ENCODE results near the gene KLRC3. TPM values are rescaled to one million over a fixed set of nuclear protein-coding genes. Genes with fewer than 3 reads are reported as not detected.
A peak's percentile ranks its signal among the peaks of the same experiment; 100 is the strongest.

KLRC3 gene
- total RNA-seq, 1 donor from 2014 or later = not detected

DNA sequence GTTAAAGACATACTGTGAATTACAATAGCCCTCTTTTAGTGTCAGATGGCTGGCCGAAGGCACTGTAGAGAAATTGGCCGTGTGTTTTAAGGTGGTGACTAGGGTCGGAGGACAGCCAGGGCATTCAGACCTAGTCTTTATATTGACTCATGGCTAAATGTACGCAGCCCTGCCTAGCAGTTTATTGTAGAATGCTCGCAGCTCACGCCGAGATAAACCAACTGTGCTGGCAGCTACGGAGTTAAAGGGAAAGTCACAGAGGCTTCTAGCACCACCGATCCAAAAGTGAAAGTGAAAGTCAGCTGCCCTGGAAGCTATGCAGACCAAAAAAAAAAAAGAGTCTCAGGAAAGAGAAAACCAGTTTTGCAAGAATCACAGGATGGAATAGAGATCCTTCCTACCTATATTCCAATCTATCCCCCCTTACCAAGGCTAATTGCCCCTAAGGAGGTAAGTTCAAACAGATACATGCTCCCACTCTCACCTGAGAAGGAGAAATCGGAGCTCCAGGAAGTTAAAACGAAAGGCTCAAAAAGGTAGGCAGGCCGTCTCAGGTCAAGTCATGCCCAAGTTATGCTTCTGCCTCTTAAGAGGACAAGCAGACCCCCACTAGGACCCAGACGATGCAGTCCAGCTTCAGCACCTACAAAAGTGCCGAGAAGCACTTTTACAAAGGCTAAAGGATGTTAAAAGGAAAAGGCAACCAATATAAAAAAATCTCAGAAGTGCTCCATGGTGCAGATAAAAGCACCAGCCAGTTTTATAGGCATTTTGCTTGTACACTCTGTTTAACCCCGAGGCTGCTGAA, 55.4 kb downstream of the KLRC3 start:
- Histone ChIP-seq H3K27me3 (no peaks in the 10 kb centered on the region), H3K27ac (peak overlapping the region; percentile 98), H3K9me3 (no peaks in the 10 kb centered on the region), H3K36me3 (no peaks in the 10 kb centered on the region), H3K4me1 (peaks cover 39% of the 10 kb centered on the region), H3K4me3 (peak overlapping the region; percentile 61 to 65)
- no peak for DNase-seq (ENCODE audit: extremely low spot score in 2 of 2)
- intact Hi-C loops (cut with DNase I) = no loop called here
- TF ChIP-seq, protein P1, sequence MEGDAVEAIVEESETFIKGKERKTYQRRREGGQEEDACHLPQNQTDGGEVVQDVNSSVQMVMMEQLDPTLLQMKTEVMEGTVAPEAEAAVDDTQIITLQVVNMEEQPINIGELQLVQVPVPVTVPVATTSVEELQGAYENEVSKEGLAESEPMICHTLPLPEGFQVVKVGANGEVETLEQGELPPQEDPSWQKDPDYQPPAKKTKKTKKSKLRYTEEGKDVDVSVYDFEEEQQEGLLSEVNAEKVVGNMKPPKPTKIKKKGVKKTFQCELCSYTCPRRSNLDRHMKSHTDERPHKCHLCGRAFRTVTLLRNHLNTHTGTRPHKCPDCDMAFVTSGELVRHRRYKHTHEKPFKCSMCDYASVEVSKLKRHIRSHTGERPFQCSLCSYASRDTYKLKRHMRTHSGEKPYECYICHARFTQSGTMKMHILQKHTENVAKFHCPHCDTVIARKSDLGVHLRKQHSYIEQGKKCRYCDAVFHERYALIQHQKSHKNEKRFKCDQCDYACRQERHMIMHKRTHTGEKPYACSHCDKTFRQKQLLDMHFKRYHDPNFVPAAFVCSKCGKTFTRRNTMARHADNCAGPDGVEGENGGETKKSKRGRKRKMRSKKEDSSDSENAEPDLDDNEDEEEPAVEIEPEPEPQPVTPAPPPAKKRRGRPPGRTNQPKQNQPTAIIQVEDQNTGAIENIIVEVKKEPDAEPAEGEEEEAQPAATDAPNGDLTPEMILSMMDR (IDR thresholded peaks at IDR 0.05) = no peak
- TF ChIP-seq POLR2A (IDR thresholded peaks at IDR 0.05) = no peak
- TF ChIP-seq POLR2AphosphoS5 (IDR thresholded peaks at IDR 0.05; ENCODE audit: insufficient read depth in 1 of 2, low read depth in 1 of 2) = peak in 1 of 2 donors; percentile 89

DNA sequence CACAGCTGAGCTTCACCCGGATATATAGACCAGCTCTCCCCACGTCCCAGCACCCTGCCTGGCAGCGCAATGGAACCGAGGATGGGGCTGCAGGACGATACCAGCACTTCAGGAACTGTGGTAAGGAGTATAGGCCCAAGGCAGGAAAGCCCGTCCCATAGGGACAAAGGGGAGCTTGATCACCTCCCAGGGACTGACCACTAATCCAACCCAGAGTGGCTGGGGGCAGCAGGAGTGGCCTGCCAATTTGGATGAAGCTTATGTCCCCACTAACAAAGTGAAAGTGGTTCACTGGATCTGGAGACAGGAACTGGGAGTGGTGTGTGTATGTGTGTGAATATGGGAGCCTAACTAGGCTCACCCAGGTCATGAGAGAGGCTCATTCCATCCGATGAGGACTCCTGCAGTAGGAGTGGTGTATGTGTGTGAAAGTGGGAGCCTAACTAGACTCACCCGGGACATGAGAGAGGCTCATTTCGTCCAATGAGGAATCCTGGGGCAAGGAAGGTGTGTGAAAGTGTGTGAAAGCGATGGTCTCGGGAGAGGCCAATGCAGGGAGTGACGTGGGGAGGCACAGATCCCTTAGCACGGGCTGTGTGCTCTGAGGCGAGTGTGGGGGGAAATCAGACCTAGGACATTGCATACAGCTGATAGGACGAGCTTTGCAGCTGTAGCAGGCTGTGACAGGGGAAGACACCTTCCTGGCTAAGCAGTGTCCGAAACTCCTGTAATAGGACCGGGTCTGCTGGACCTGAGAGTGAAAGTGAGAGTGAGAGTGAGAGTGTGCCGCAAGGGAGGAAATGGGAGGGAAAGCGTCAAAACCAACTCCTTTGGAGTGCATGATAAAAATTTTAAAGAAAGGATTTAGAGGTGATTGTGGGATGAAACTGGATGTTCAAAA, 56.2 kb downstream of the KLRC3 start:
- Histone ChIP-seq H3K27ac (peak overlapping the region; percentile 98), H3K27me3 (no peaks in the 10 kb centered on the region), H3K36me3 (no peaks in the 10 kb centered on the region), H3K9me3 (no peaks in the 10 kb centered on the region), H3K4me1 (peaks cover 32% of the 10 kb centered on the region), H3K4me3 (peak overlapping the region; percentile 61 to 65)
- TF ChIP-seq POLR2AphosphoS5 (IDR thresholded peaks at IDR 0.05; ENCODE audit: insufficient read depth in 1 of 2, low read depth in 1 of 2) = peak in 1 of 2 donors; percentile 44
- TF ChIP-seq, protein P1 (IDR thresholded peaks at IDR 0.05) = no peak
- no peak for TF ChIP-seq POLR2A (IDR thresholded peaks at IDR 0.05)
- DNase-seq (ENCODE audit: extremely low spot score in 2 of 2) = no peak
- intact Hi-C loops (cut with DNase I) = no loop called here

DNA sequence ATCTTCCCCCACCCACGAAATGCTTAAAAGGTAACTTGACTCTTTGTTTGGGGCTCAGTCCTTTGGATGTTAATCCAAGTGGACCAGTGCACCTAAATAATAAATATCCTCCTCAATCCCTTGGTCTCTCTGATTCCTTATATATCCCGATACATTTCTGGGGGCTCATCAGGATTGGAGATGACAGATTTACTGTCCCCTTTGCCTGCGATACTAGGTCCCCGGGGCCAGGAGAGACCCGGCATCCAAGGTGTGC, 56.8 kb downstream of the KLRC3 start:
- peak overlapping the region; percentile 61 to 65 for H3K4me3 ChIP-seq
- H3K9me3 ChIP-seq = no peaks in the 10 kb centered on the region
- no peaks in the 10 kb centered on the region for H3K36me3 ChIP-seq
- peaks cover 32% of the 10 kb centered on the region for H3K4me1 ChIP-seq
- intact Hi-C loops (cut with DNase I) = no loop called here
- H3K27ac ChIP-seq = peak overlapping the region; percentile 98
- no peak for DNase-seq (ENCODE audit: extremely low spot score in 2 of 2)
- no peaks in the 10 kb centered on the region for H3K27me3 ChIP-seq
- no peak for TF ChIP-seq POLR2AphosphoS5 (IDR thresholded peaks at IDR 0.05; ENCODE audit: insufficient read depth in 1 of 2, low read depth in 1 of 2)
- TF ChIP-seq, protein P1 (IDR thresholded peaks at IDR 0.05) = no peak
- TF ChIP-seq POLR2A (IDR thresholded peaks at IDR 0.05) = no peak

DNA sequence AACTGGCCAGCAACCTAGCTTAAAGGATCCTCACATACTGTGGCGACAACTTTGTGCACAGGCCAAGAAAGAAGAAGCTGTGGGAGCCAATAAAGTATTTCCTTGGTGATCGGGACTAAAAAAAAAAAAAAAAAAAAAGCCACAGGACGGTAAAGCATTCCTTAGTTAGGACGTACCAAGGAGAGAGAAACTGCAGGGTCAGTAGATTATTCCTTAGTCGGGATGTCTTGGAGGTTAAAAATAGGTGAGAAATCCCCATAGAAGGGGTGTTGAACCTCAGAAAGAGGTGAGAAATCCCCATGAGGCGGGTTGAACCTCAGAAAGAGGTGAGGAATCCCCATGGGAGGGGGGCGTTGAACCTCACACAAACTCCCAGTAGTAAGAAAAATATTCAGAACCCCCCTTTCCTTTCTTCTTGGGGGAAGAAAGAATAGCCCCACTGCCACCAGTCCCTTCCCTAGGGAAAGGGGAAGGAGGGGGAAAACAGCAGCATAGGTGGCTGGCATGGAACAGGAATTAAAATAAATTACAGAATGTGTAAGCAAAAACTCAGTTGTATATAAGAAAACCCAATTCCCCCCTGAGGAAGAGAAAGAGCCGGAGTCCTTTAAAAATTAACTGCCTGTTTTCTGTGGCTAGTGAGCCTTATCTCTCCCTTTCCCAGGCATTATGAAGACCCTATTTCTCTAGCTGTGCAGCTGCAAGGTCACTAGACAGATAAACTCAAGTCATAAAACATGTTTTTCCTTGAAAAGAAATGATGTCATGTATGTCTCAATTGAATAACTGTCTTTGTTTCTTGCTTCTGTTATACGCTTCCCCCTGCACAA, 57.4 kb downstream of the KLRC3 start:
- peaks cover 32% of the 10 kb centered on the region for H3K4me1 ChIP-seq
- H3K4me3 ChIP-seq = peak overlapping the region; percentile 61 to 65
- TF ChIP-seq POLR2A (IDR thresholded peaks at IDR 0.05) (no peak), POLR2AphosphoS5 (IDR thresholded peaks at IDR 0.05; ENCODE audit: insufficient read depth in 1 of 2, low read depth in 1 of 2) (no peak)
- TF ChIP-seq, protein P1 (IDR thresholded peaks at IDR 0.05) = no peak
- intact Hi-C loops (cut with DNase I) = no loop called here
- H3K27me3 ChIP-seq = no peaks in the 10 kb centered on the region
- no peak for DNase-seq (ENCODE audit: extremely low spot score in 2 of 2)
- no peaks in the 10 kb centered on the region for H3K9me3 ChIP-seq
- H3K27ac ChIP-seq = peak overlapping the region; percentile 98
- no peaks in the 10 kb centered on the region for H3K36me3 ChIP-seq
